ENCODE measurements around the gene CNOT6.

GRCh38 chr5:180553530-180553929 is 59.4 kb downstream of the CNOT6 start:
- TF ChIP-seq, protein P1, sequence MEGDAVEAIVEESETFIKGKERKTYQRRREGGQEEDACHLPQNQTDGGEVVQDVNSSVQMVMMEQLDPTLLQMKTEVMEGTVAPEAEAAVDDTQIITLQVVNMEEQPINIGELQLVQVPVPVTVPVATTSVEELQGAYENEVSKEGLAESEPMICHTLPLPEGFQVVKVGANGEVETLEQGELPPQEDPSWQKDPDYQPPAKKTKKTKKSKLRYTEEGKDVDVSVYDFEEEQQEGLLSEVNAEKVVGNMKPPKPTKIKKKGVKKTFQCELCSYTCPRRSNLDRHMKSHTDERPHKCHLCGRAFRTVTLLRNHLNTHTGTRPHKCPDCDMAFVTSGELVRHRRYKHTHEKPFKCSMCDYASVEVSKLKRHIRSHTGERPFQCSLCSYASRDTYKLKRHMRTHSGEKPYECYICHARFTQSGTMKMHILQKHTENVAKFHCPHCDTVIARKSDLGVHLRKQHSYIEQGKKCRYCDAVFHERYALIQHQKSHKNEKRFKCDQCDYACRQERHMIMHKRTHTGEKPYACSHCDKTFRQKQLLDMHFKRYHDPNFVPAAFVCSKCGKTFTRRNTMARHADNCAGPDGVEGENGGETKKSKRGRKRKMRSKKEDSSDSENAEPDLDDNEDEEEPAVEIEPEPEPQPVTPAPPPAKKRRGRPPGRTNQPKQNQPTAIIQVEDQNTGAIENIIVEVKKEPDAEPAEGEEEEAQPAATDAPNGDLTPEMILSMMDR (conservative IDR thresholded peaks at IDR 0.05 in 1 of 2, IDR thresholded peaks at IDR 0.05 in 1 of 2; ENCODE audit: low read depth in 1 of 2, low read length in 2 of 2): no peak
- no peak for TF ChIP-seq EZH2 (IDR thresholded peaks at IDR 0.05; ENCODE audit: low read length, missing control alignments)

Measured in fibroblast of lung (primary cell).